Spleen (tissue), 11 donors: ENCODE data around the gene TMEM150C. TPM values are rescaled to one million over a fixed set of nuclear protein-coding genes. Genes with fewer than 3 reads are reported as not detected.

ENCODE experiments used
- DNase-seq: peaks from one replicate; pipeline ENCODE4 v3.0.0-alpha.2; 2020
- H3K27ac ChIP-seq, 8 donors: fragments of 200-600 bp; sonication (generic) in 7 of 8; 1 replicate in 4 of 8; 2 replicates in 4 of 8; pipeline versions ENCODE4 v1.5.0 to v1.8.0; 2016 to 2021; ENCODE audit warnings: inconsistent platforms in 4 of 8, mild to moderate bottlenecking in 4 of 8, moderate library complexity in 1 of 8
- H3K27me3 ChIP-seq, 7 donors: fragments of 200-600 bp; sonication (generic) in 6 of 7; replicated peaks in 1 of 7; 1 replicate in 4 of 7; 2 replicates in 3 of 7; pipeline versions ENCODE4 v1.5.0 to v1.8.0; 2016 to 2021; ENCODE audit warnings: inconsistent platforms in 3 of 7, mild to moderate bottlenecking in 1 of 7
- H3K36me3 ChIP-seq, 6 donors: fragments of 200-600 bp; sonication (generic) in 5 of 6; 1 replicate in 4 of 6; 2 replicates in 2 of 6; pipeline versions ENCODE4 v1.5.0 to v1.8.0; 2016 to 2021; ENCODE audit warnings: inconsistent platforms in 2 of 6
- H3K4me1 ChIP-seq, 6 donors: fragments of 200-600 bp; sonication (generic) in 5 of 6; 1 replicate in 3 of 6; 2 replicates in 3 of 6; pipeline versions ENCODE4 v1.5.0 to v1.8.0; 2016 to 2021; ENCODE audit warnings: inconsistent platforms in 3 of 6
- H3K4me3 ChIP-seq, 8 donors: fragments of 200-600 bp; sonication (generic) in 7 of 8; 1 replicate in 4 of 8; 2 replicates in 4 of 8; pipeline versions ENCODE4 v1.5.0 to v1.8.0; 2016 to 2021; ENCODE audit warnings: inconsistent platforms in 4 of 8, mild to moderate bottlenecking in 4 of 8, moderate library complexity in 2 of 8
- H3K9me3 ChIP-seq, 8 donors: fragments of 200-600 bp; sonication (generic) in 7 of 8; 1 replicate in 4 of 8; 2 replicates in 4 of 8; pipeline versions ENCODE4 v1.5.0 to v1.8.0; 2016 to 2021; ENCODE audit warnings: inconsistent platforms in 4 of 8
- CTCF ChIP-seq, 11 experiments: fragments of 200-600 bp in 7 of 11; fragments of 450-650 bp in 4 of 11; sonication (generic) in 4 of 11; IDR thresholded peaks in 8 of 11; conservative IDR thresholded peaks in 3 of 11; 1 replicate in 7 of 11; 2 replicates in 4 of 11; pipeline versions ENCODE4 v1.4.0 to v1.8.0; 2016 to 2021; ENCODE audit warnings: antibody characterized with exemption in 11 of 11, inconsistent platforms in 4 of 11, mild to moderate bottlenecking in 1 of 11
- POLR2A ChIP-seq, 3 donors: fragments of 450-650 bp; IDR thresholded peaks; one replicate each; pipeline ENCODE4 v1.5.1; 2017; ENCODE audit warnings: antibody characterized with exemption in 3 of 3, mild to moderate bottlenecking in 1 of 3
- POLR2AphosphoS5 ChIP-seq, 3 donors: sonication (generic); formaldehyde crosslinking; IDR thresholded peaks; one replicate each; pipeline ENCODE4 v1.5.1; 2017; ENCODE audit warnings: antibody characterized with exemption in 3 of 3
- WGBS, 5 donors: extraction: QIAGEN DNeasy Blood & Tissue Kit in 3 of 5; methylation state at CpG; one replicate each; pipeline versions ENCODE4 v1.1.5 to v1.1.7; 2013 to 2018; 5-methylcytosine and 5-hydroxymethylcytosine counted together
- intact Hi-C: fragments of 100-400 bp; cut with DNase I; formaldehyde crosslinking; loops from one replicate; pipeline ENCODE4 v1.15.0; 2023; ENCODE audit warnings: low total_unique reads
- polyA plus RNA-seq, 3 donors: library from polyadenylated mRNA; stranded (reverse); fragments of 200-250 nt; gene quantifications; one replicate each; pipeline ENCODE4 v1.2.1, GENCODE V29; 2013
- total RNA-seq, 7 donors: library from RNA; depleted of rRNA in 3 of 7; stranded (reverse); fragments of >200 nt in 3 of 7; fragmentation: NEBNext Ultra II Directional in 4 of 7; extraction: Animal tissue kit (Norgen Biotek cat#: 25700) in 4 of 7; gene quantifications; one replicate each; pipeline versions ENCODE4 v1.1.0 to v1.2.1, GENCODE V29; 2016 to 2021
- donor health status: healthy with polysubstance abuse.
- donor health status: DM: no; HTN: no; CAD: no; lungs with moderate emphysema.
- donor health status: DM: no; HTN: no; CAD: no.
- donor health status: Bipolar disorder and iron deficiency.
- donor health status: healthy.
- donor health status: DM: no; HTN: no; CAD: no.
- donor health status: DM: yes; HTN: yes; CAD: no.

TMEM150C gene
- total and polyA plus RNA-seq, 10 donors, result 3.6 to 26.0 (median 9.4) TPM

- Histone ChIP-seq H3K4me3 (no peak overlapping the region), H3K9me3 (no peaks in the 10 kb centered on the region), H3K27ac (no peak overlapping the region), H3K27me3 (no peaks in the 10 kb centered on the region), H3K36me3 (no peaks in the 10 kb centered on the region), H3K4me1 (peaks cover 0 to 1% (median 0%) of the 10 kb centered on the region in 6 donors)
- no peak for DNase-seq
- 82 to 88% (median 88%) methylated on average over 6 of the region's 6 CpGs for WGBS, 5 donors
- intact Hi-C loops, result no loop called here
- TF ChIP-seq POLR2A (IDR thresholded peaks at IDR 0.05), result no peak
- no peak for TF ChIP-seq POLR2AphosphoS5 (IDR thresholded peaks at IDR 0.05)
- TF ChIP-seq CTCF (IDR thresholded peaks at IDR 0.05 in 8 of 11, conservative IDR thresholded peaks at IDR 0.05 in 3 of 11), result no peak
These were observed 37.1 kb downstream of the TMEM150C start for GRCh38 chr4:82524570-82525152.

- Histone ChIP-seq H3K36me3 (no peaks in the 10 kb centered on the region), H3K4me1 (peaks cover 0 to 4% (median 0%) of the 10 kb centered on the region in 6 donors), H3K27me3 (no peaks in the 10 kb centered on the region), H3K9me3 (no peaks in the 10 kb centered on the region), H3K4me3 (no peak overlapping the region), H3K27ac (no peak overlapping the region)
- WGBS, 5 donors, result 86 to 89% (median 87%) methylated on average over 9 of the region's 9 CpGs
- no peak for TF ChIP-seq POLR2A (IDR thresholded peaks at IDR 0.05)
- TF ChIP-seq CTCF (IDR thresholded peaks at IDR 0.05 in 8 of 11, conservative IDR thresholded peaks at IDR 0.05 in 3 of 11), result no peak
- TF ChIP-seq POLR2AphosphoS5 (IDR thresholded peaks at IDR 0.05), result no peak
- intact Hi-C loops, result no loop called here
- no peak for DNase-seq
These were observed 38.6 kb downstream of the TMEM150C start for GRCh38 chr4:82523179-82523578.

GRCh38 chr4:82522472-82522871 is 39.3 kb downstream of the TMEM150C start:
- Histone ChIP-seq H3K4me3 (no peak overlapping the region), H3K4me1 (peaks cover 0 to 4% (median 0%) of the 10 kb centered on the region in 6 donors), H3K27ac (no peak overlapping the region), H3K36me3 (no peaks in the 10 kb centered on the region), H3K9me3 (no peaks in the 10 kb centered on the region), H3K27me3 (no peaks in the 10 kb centered on the region)
- WGBS, 5 donors, result 88 to 95% (median 93%) methylated on average over 4 of the region's 4 CpGs
- no peak for DNase-seq
- intact Hi-C loops, result no loop called here
- TF ChIP-seq CTCF (IDR thresholded peaks at IDR 0.05 in 8 of 11, conservative IDR thresholded peaks at IDR 0.05 in 3 of 11), result no peak
- no peak for TF ChIP-seq POLR2AphosphoS5 (IDR thresholded peaks at IDR 0.05)
- no peak for TF ChIP-seq POLR2A (IDR thresholded peaks at IDR 0.05)

GRCh38 chr4:82521283-82521682 is 40.5 kb downstream of the TMEM150C start:
- no peaks in the 10 kb centered on the region for H3K9me3 ChIP-seq
- intact Hi-C loops, result no loop called here
- TF ChIP-seq POLR2A (IDR thresholded peaks at IDR 0.05) (no peak), POLR2AphosphoS5 (IDR thresholded peaks at IDR 0.05) (no peak), CTCF (IDR thresholded peaks at IDR 0.05 in 8 of 11, conservative IDR thresholded peaks at IDR 0.05 in 3 of 11) (no peak)
- DNase-seq, result no peak
- H3K4me3 ChIP-seq, result no peak overlapping the region
- H3K36me3 ChIP-seq, result no peaks in the 10 kb centered on the region
- no peak overlapping the region for H3K27ac ChIP-seq
- no peaks in the 10 kb centered on the region for H3K27me3 ChIP-seq
- WGBS, 5 donors, result 46 to 93% (median 73%) methylated on average over 2 of the region's 2 CpGs
- peaks cover 0 to 10% (median 0%) of the 10 kb centered on the region in 6 donors for H3K4me1 ChIP-seq
